Measurements from ENCODE around the gene SUN2.

DNA sequence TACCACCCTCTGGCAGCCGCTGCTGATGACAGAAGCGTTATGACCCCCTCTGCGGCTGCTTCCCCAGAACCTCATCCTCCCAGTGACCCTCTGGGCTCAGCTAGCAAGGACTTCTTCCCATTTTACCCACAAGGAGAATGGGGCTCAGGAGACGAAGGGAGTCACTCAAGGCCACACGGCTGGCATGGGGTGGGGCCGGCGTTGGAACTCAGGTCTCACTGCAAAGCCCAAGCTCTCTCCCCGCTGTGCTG is 16.8 kb upstream of the SUN2 start:
- no peak for TF ChIP-seq CTCF (IDR thresholded peaks at IDR 0.05)
- no peak for TF ChIP-seq POLR2A (IDR thresholded peaks at IDR 0.05)

All from right lobe of liver (tissue), 4 donors.